MM.1S (cell line): ENCODE results near the gene UGT3A1.

Experiments used
- DNase-seq: peaks from one replicate; pipeline ENCODE4 v3.0.0-alpha.2; 2015
- H2AFZ ChIP-seq: fragments of 300-600 bp; sonication (generic); 2 replicates; pipeline ENCODE4 v1.6.0; 2016; ENCODE audit warnings: antibody characterized with exemption, low read length
- H3F3A ChIP-seq: fragments of 300-600 bp; sonication (generic); 2 replicates; pipeline ENCODE4 v1.6.1; 2016; ENCODE audit warnings: mild to moderate bottlenecking, antibody characterized with exemption, low read length, moderate library complexity, mixed read lengths; ENCODE audit not compliant: insufficient read depth
- H3K27ac ChIP-seq: fragments of 300-600 bp; sonication (generic); 2 replicates; pipeline ENCODE4 v1.5.1; 2016; ENCODE audit warnings: mild to moderate bottlenecking, low read length
- H3K27me3 ChIP-seq: fragments of 300-600 bp; sonication (generic); replicated peaks from 2 replicates; pipeline ENCODE4 v1.6.0; 2016; ENCODE audit warnings: low read length; ENCODE audit not compliant: insufficient read depth
- H3K36me3 ChIP-seq: fragments of 300-600 bp; sonication (generic); replicated peaks from 2 replicates; pipeline ENCODE4 v1.6.1; 2016; ENCODE audit warnings: mild to moderate bottlenecking, low read length, mixed read lengths; ENCODE audit not compliant: insufficient read depth
- H3K4me1 ChIP-seq: fragments of 300-600 bp; sonication (generic); 2 replicates; pipeline ENCODE4 v1.6.1; 2016; ENCODE audit warnings: low read length, mixed read lengths
- H3K4me2 ChIP-seq: fragments of 300-600 bp; sonication (generic); 2 replicates; pipeline ENCODE4 v1.6.0; 2016; ENCODE audit warnings: low read depth, low read length
- H3K4me3 ChIP-seq: fragments of 300-600 bp; sonication (generic); 2 replicates; pipeline ENCODE4 v1.5.1; 2016; ENCODE audit warnings: low read length, mixed read lengths
- H3K79me2 ChIP-seq: fragments of 300-600 bp; sonication (generic); 2 replicates; pipeline ENCODE4 v1.6.1; 2016; ENCODE audit warnings: mixed run types, low read length, mixed read lengths
- H3K9ac ChIP-seq: fragments of 300-600 bp; sonication (generic); 2 replicates; pipeline ENCODE4 v1.6.1; 2016; ENCODE audit warnings: low read length, mixed read lengths
- H3K9me2 ChIP-seq: fragments of 300-600 bp; sonication (generic); replicated peaks from 2 replicates; pipeline ENCODE4 v1.6.1; 2016; ENCODE audit warnings: mild to moderate bottlenecking, low read length, mixed read lengths; ENCODE audit not compliant: insufficient read depth
- H3K9me3 ChIP-seq: fragments of 300-600 bp; sonication (generic); replicated peaks from 2 replicates; pipeline ENCODE4 v1.6.1; 2016; ENCODE audit warnings: mild to moderate bottlenecking, low read length, mixed read lengths; ENCODE audit not compliant: insufficient read depth
- H4K20me1 ChIP-seq: fragments of 300-600 bp; sonication (generic); 2 replicates; pipeline ENCODE4 v1.6.1; 2016; ENCODE audit warnings: mild to moderate bottlenecking, low read length, moderate library complexity, mixed read lengths; ENCODE audit not compliant: insufficient read depth
- EZH2 ChIP-seq: fragments of 300-600 bp; sonication (generic); optimal IDR thresholded peaks from 2 replicates; pipeline ENCODE3; 2017; ENCODE audit warnings: low read depth, mild to moderate bottlenecking, antibody characterized with exemption, low read length, mixed read lengths
- EZH2phosphoT487 ChIP-seq: fragments of 300-600 bp; sonication (generic); IDR thresholded peaks from 2 replicates; pipeline ENCODE4 v1.6.1; 2018; ENCODE audit warnings: antibody characterized with exemption, low read length
- TF ChIP-seq, protein P1 (sequence below): fragments of 300-600 bp; sonication (generic); IDR thresholded peaks from 2 replicates; pipeline ENCODE4 v1.5.1; 2016; ENCODE audit warnings: antibody characterized with exemption, low read length, mixed read lengths

UGT3A1 gene

DNA sequence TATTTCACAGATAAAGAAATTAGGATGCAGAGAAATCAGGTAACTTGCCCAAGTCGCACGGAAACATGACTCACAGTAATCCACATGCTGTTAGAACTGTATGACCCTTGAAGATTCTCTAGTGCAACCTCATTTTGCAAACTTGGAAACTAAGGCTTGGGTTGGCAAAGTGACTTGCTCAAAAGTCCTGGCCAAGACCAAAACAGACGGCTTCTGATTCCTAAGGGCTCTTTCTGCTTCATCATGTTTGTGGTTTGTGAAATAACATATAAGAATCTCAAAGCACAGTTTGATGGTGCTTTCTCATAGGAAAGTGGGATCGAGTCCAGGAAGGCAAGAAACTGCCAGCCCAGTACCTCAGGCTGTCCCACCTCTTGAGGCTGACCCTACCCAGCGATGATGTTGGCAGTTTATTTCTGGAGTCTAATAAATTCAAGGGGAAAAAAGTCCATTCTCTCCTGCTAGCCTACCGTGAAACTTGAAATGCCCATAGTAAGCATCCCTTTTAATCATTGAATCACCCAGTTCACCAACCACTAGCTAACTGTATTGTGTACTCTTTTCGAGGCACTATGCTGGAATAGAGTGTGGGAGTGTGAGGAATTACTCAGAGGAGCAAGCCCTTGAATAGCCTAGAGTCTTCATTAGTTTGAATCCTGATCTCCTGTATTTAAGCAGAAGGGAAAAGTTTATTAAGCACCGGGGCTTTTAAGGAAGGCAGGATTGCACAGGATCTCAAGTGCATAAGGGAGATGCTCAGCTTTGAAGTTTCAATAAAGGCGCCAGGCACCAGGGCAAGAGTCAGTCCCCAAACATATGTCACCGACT, 66.9 kb downstream of the UGT3A1 start:
- Histone ChIP-seq H3K4me3 (no peak overlapping the region), H3K4me1 (no peaks in the 10 kb centered on the region), H3F3A (no peaks in the 10 kb centered on the region), H3K79me2 (no peaks in the 10 kb centered on the region), H3K4me2 (no peak overlapping the region), H3K9me2 (no peaks in the 10 kb centered on the region), H3K9ac (no peak overlapping the region), H3K27me3 (no peaks in the 10 kb centered on the region), H4K20me1 (no peaks in the 10 kb centered on the region), H3K27ac (no peak overlapping the region), H3K36me3 (no peaks in the 10 kb centered on the region), H2AFZ (no peak overlapping the region), H3K9me3 (no peaks in the 10 kb centered on the region)
- TF ChIP-seq, protein P1, sequence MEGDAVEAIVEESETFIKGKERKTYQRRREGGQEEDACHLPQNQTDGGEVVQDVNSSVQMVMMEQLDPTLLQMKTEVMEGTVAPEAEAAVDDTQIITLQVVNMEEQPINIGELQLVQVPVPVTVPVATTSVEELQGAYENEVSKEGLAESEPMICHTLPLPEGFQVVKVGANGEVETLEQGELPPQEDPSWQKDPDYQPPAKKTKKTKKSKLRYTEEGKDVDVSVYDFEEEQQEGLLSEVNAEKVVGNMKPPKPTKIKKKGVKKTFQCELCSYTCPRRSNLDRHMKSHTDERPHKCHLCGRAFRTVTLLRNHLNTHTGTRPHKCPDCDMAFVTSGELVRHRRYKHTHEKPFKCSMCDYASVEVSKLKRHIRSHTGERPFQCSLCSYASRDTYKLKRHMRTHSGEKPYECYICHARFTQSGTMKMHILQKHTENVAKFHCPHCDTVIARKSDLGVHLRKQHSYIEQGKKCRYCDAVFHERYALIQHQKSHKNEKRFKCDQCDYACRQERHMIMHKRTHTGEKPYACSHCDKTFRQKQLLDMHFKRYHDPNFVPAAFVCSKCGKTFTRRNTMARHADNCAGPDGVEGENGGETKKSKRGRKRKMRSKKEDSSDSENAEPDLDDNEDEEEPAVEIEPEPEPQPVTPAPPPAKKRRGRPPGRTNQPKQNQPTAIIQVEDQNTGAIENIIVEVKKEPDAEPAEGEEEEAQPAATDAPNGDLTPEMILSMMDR, result no peak
- TF ChIP-seq EZH2phosphoT487, result no peak
- no peak for TF ChIP-seq EZH2
- DNase-seq, result no peak

GRCh38 chr5:35922468-35922867, 68.7 kb downstream of the UGT3A1 start:
- Histone ChIP-seq H4K20me1 (no peaks in the 10 kb centered on the region), H3F3A (no peaks in the 10 kb centered on the region), H2AFZ (no peak overlapping the region), H3K27me3 (no peaks in the 10 kb centered on the region), H3K4me1 (no peaks in the 10 kb centered on the region), H3K27ac (no peak overlapping the region), H3K9ac (no peak overlapping the region), H3K9me3 (no peaks in the 10 kb centered on the region), H3K36me3 (no peaks in the 10 kb centered on the region), H3K4me3 (no peak overlapping the region), H3K9me2 (no peaks in the 10 kb centered on the region), H3K4me2 (no peak overlapping the region), H3K79me2 (no peaks in the 10 kb centered on the region)
- TF ChIP-seq EZH2 (no peak), EZH2phosphoT487 (no peak)
- TF ChIP-seq, protein P1, result no peak
- no peak for DNase-seq

DNA sequence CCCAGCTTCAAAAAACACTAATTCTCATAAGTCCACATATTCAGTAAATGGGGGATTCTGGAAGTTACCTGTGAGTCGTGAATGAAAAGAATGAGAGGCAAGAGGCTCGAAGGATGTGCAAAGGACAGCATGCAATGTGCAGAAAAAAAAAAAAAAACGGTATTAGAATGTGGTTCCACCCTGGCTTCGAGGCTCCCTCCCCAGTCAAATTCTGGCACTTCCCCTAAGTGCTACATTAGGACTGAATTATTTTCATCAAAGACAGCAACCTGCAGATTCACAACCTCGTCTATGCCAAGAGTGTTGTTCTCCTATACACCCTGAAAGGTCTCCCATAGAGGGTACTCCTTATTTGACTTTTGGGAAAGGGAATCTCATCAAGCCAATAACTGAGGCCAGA, 69.3 kb downstream of the UGT3A1 start:
- H2AFZ ChIP-seq, result no peak overlapping the region
- TF ChIP-seq EZH2phosphoT487 (no peak), EZH2 (no peak)
- TF ChIP-seq, protein P1, result no peak
- no peak overlapping the region for H3K4me2 ChIP-seq
- no peak overlapping the region for H3K27ac ChIP-seq
- no peak overlapping the region for H3K9ac ChIP-seq
- no peaks in the 10 kb centered on the region for H3K4me1 ChIP-seq
- no peak for DNase-seq
- H3K9me3 ChIP-seq, result no peaks in the 10 kb centered on the region
- H3K9me2 ChIP-seq, result no peaks in the 10 kb centered on the region
- no peaks in the 10 kb centered on the region for H3K27me3 ChIP-seq
- H4K20me1 ChIP-seq, result no peaks in the 10 kb centered on the region
- no peak overlapping the region for H3K4me3 ChIP-seq
- no peaks in the 10 kb centered on the region for H3K79me2 ChIP-seq
- no peaks in the 10 kb centered on the region for H3K36me3 ChIP-seq
- H3F3A ChIP-seq, result no peaks in the 10 kb centered on the region
